GM10248 (cell line): ENCODE measurements around the gene RNASE8.

Experiments
- CTCF ChIA-PET: fragments of 300-600 bp; sonication (Branson Sonifier 250); formaldehyde crosslinking; extraction: SDS; loops from one replicate; lab custom pipeline; 2021; ENCODE audit warnings: antibody characterized with exemption; lab: Yijun Ruan, JAX
- POLR2A ChIA-PET: fragments of 350-650 bp; sonication (Branson Sonifier 250); formaldehyde crosslinking; extraction: SDS; loops from one replicate; lab custom pipeline; 2020; ENCODE audit warnings: antibody characterized with exemption; lab: Yijun Ruan, JAX
- DNase-seq: peaks from one replicate; pipeline ENCODE4 v3.0.0; 2012; ENCODE audit errors: extremely low spot score
- TF ChIP-seq, protein P1 (sequence below): IDR thresholded peaks from 2 replicates; pipeline ENCODE4 v1.5.1; 2012; ENCODE audit warnings: mild to moderate bottlenecking, low read depth; ENCODE audit errors: extremely low read depth, missing control alignments, control extremely low read depth

RNASE8 gene

DNA sequence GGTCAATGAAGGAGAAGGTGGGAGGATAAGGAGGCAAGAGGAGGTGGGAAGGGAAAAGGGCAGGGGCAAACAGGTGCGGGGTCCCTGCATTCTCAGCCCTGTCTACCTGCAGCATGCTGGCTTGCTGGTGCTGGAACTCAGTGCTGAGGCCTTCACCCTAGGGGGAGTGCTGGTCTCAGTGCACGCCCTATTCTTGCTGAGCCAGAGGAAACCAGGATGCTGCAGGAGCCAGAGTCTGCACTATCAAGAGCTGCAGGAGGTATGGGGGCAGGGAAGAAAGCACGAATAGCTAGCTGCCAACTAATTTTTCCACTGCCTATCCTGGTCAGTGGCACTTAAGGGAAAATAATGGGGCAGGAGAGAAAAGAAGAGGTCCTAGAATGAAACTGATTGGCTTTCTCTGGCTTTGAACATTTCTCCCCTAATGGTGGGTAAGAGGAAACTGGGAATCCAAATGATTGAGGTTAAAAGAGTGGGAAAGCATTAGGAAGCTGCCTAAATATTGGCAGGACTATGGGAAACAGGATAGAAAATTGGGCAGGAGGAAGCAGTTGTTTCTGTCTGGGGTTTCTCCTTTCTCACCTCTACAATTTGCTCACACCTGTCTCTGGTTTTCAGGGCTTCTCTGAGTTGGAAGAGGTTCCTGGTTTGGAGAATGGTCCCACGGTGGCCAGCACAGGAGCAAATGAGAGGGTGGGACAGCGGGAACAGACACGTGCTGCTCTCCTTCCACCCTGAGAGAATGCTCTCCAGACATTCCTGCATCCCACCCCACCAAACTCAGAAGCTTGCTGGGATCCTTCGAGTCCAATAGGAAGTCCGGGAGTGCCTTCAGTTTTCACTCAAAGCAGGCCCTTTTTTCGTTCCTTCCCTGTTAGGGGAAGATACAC lies 45.1 kb downstream of the RNASE8 start:
- POLR2A ChIA-PET = interaction anchor here (0.5 kb wide), 1 partner anchor 106 kb away, joined by 4 read pairs; no protein-coding TSS in a partner anchor
- CTCF ChIA-PET = interaction anchor here (0.7 to 13.3 kb wide), 17 partner anchors 8 to 616 kb away, joined by 3 to 228 read pairs (median 11); partner anchors contain the start of genes ARHGEF40 and METTL3

DNA sequence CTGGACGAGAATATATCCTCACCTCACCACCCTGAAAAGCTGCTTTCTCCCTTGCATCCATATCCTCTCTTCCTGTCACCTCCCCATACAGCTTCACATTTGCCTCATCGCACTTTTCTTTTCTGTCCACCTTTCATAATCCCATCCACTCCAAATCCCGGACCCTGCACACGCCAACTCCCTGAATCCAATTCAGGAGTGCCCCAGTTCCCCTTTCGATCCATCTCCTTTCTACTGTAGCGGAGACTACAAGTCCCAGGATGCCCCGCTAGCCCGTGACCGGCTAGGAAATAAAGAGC lies 45.7 kb downstream of the RNASE8 start:
- ChIA-PET POLR2A (no interaction called here), CTCF (interaction anchor here (0.7 to 13.3 kb wide), 18 partner anchors 9 to 616 kb away, joined by 3 to 228 read pairs (median 10); partner anchors contain the start of genes ARHGEF40 and METTL3)
- DNase-seq = no peak
- TF ChIP-seq, protein P1, sequence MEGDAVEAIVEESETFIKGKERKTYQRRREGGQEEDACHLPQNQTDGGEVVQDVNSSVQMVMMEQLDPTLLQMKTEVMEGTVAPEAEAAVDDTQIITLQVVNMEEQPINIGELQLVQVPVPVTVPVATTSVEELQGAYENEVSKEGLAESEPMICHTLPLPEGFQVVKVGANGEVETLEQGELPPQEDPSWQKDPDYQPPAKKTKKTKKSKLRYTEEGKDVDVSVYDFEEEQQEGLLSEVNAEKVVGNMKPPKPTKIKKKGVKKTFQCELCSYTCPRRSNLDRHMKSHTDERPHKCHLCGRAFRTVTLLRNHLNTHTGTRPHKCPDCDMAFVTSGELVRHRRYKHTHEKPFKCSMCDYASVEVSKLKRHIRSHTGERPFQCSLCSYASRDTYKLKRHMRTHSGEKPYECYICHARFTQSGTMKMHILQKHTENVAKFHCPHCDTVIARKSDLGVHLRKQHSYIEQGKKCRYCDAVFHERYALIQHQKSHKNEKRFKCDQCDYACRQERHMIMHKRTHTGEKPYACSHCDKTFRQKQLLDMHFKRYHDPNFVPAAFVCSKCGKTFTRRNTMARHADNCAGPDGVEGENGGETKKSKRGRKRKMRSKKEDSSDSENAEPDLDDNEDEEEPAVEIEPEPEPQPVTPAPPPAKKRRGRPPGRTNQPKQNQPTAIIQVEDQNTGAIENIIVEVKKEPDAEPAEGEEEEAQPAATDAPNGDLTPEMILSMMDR = no peak

More for the DNA sequence above, 45.1 kb downstream of the RNASE8 start:
- DNase-seq = peak; percentile 15
- TF ChIP-seq, protein P1 = no peak

DNA sequence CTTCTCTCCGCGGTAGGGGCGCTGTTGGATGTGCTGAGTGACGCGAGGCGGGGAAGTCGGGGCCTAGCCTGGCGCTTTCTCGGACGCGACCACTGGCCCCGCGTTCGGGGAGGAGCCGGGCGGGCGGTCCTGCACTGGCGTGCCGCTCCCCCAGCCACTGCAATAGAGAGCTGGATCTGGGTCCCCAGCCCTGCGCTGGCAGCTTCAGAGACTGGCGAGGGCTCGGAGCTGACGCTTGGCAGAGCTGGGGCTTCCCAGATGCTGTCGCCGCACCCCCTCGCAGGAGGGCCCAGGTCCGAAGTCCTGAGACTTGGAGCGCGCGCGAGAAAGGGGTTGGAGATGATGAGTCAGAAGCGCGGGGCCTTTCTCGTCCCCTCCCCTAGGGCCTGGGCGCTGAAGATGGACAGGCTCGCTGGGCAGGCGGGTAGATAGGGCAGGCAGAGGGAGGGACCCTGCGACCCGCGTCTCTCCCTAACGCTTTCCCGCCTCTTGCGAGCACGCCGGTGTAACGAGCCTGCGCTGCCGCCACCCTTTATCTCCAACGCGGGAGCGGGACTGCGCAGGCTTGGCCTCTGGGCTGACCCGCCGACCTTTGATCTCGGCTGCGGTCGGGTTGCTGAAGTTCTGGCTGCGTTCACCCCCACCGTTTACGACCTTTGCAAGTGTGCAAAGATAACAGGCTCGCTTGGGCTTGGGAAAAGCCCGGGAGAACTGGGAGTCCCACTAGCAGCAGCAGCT lies 46.3 kb downstream of the RNASE8 start:
- CTCF ChIA-PET = interaction anchor here (0.7 to 13.3 kb wide), 30 partner anchors 9 to 409 kb away, joined by 3 to 228 read pairs (median 6); partner anchors contain the start of genes ARHGEF40, METTL3 and SLC39A2
- peak; percentile 94 for DNase-seq
- POLR2A ChIA-PET = interaction anchor here (1.0 to 1.1 kb wide), 2 partner anchors 12 to 89 kb away, joined by 3 read pairs; no protein-coding TSS in a partner anchor
- TF ChIP-seq, protein P1 = peak; percentile 69

DNA sequence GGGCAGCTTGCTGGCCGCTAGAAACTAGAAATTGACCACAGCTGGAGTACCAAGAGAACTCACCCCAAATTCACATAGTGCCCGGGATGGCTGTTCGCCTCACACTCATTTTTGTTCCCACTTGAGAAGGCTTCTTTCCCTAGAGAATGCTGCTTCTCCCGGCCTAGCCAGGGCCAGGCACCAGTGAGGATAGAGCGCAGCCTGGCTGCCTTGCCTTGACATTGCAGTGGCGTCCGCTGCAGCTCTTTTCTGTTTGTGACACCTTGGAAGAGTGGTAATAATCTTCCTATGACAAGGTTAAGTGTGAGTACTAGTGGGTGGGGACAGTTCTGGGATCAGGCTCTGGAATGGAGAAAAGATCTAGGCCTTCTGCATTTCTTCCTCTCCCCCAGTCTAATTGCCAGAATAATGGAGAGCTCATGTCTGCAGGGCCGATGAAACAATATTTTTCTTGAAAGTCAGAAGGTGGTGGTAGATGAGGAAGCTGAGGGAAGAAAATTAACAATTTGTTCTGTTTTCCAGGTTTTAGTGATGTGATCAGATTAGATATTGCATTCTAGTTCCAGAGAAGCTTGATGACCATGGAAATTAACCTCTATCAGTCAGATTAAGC lies 46.9 kb downstream of the RNASE8 start:
- TF ChIP-seq, protein P1 = peak; percentile 97
- ChIA-PET POLR2A (interaction anchor here (0.6 to 1.1 kb wide), 3 partner anchors 12 to 90 kb away, joined by 3 read pairs; no protein-coding TSS in a partner anchor), CTCF (interaction anchor here (0.7 to 13.3 kb wide), 31 partner anchors 8 to 409 kb away, joined by 3 to 228 read pairs (median 6); partner anchors contain the start of genes ARHGEF40, METTL3 and SLC39A2)
- peak; percentile 66 for DNase-seq

DNA sequence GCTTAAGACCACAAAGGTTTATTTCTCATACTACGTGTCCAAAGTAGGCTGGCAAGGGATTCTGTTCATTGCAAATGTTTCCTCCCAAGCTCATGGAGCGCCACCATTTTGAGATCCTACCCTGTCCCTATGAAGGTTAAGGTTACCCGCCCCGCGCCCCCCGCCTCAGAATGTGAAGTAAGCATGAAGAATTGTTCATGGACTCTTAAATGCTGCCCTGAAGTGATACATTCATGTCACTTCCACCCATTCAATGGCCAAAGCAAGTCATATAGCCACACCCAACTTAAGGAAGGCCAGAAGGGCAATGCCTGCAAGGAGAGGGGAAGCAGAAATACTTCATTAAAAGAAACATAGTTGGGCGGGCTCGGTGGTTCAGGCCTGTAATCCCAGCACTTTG lies 47.5 kb downstream of the RNASE8 start:
- TF ChIP-seq, protein P1 = no peak
- ChIA-PET CTCF (interaction anchor here (0.8 to 13.3 kb wide), 28 partner anchors 8 to 410 kb away, joined by 3 to 228 read pairs (median 6); partner anchors contain the start of genes ARHGEF40 and SLC39A2), POLR2A (interaction anchor here (0.6 to 1.1 kb wide), 2 partner anchors 22 to 90 kb away, joined by 3 read pairs; no protein-coding TSS in a partner anchor)
- DNase-seq = peak; percentile 2
